Measurements from ENCODE around the gene FXYD1. TPM values are rescaled to one million over a fixed set of nuclear protein-coding genes. Genes with fewer than 3 reads are reported as not detected.
A peak's percentile ranks its signal among the peaks of the same experiment; 100 is the strongest.

The FXYD1 gene
- total RNA-seq, 1 donor, result not detected

GRCh38 chr19:35106898-35107541 lies 31.6 kb upstream of the FXYD1 start:
- DNase-seq (ENCODE audit: low read depth in 2 of 3, low spot score in 2 of 3), result no peak

DNA sequence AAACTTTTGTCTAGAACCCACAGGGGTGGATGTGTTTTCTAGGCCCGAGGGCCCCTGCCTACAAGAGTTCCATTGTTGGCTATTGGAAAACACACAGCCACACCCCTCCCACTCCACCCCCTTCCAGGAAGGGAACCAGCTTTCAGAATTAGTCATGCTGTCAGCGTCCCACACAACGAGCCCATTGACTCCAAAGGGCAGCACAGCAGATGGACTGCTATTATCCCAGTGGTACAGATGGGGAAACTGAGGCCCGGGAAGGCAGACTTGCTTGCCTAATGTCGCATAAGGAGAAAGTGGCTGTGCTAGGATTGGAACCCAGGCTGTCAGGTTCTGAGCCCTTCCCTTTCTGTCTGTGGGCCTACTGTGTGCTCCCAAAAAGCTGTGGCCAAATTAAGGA lies 31.1 kb upstream of the FXYD1 start:
- no peak for DNase-seq (ENCODE audit: low read depth in 2 of 3, low spot score in 2 of 3)

- no peak for DNase-seq (ENCODE audit: low read depth in 2 of 3, low spot score in 2 of 3)
These were observed 29.9 kb upstream of the FXYD1 start for GRCh38 chr19:35108730-35109129.

DNA sequence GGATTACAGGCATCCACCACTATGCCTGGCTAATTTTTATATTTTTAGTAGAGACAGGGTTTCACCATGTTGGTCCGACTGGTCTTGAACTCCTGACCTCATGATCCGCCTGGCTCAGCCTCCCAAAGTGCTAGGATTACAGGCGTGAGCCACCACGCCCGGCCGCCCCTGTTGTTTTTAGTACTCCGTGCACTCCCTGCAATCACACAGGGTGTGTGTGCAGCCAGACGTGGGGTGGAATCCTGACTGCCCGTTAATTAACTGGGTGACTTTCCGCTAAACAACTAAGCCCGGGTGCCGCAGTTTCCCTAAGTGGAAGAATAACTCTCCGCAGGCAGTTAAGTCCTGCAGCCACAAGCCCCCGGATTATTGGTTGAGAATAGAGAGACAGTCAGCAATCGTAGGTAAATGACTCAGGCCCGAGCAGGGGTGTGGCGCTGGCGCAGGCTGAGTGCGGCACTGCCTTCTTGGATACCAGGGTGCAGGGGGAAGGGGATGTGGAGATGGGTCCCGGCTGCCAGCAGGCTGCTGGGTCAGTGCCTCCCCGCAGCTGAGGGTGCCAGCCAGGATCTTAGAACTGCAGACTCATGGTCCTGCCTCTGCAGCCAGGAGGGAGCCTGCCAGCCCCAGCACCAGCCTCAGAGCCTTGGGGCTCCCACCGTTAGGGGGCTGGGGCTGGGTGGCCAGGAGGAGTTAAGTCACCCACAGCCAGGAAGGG lies 29.1 kb upstream of the FXYD1 start:
- DNase-seq (ENCODE audit: low read depth in 2 of 3, low spot score in 2 of 3), result peak in 2 of 3 donors; percentile 18 to 34

- no peak for DNase-seq (ENCODE audit: low read depth in 2 of 3, low spot score in 2 of 3)
These were observed 27.6 kb upstream of the FXYD1 start for GRCh38 chr19:35110974-35111373.

DNA sequence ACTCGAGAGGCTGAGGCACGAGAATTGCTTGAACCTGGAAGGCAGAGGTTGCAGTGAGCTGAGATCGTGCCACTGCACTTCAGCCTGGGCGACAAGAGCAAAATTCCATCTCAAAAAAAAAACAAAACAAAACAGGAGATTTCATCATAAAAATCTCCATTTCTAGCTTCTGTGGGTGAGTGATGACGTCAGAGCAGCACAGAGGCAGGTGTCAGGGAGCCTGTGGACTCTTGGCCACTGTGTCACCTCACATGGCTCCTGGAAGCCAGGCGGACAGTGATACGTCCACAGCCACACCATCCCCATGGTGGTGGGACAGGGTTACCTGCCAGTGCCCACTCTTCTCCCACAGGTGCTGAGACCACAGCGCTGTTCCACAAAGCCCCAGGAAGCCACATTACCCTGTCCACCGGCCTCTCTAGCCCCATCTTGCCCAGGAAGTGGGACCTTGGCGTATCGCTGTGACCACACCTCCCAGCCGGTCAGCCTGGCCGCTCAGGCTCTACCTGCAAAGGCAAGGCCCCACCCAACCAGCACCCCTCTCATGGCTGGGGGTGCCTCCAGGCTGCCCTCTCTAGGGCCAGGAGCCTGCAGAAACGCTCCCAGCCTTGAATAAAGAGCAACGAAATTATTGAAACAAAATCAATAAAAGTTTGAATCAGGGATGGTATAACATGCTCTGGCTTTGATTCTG lies 25.5 kb upstream of the FXYD1 start:
- DNase-seq (ENCODE audit: low read depth in 2 of 3, low spot score in 2 of 3), result no peak

- DNase-seq (ENCODE audit: low read depth in 2 of 3, low spot score in 2 of 3), result peak; percentile 52 to 85 (median 79)
These were observed 24.1 kb upstream of the FXYD1 start for GRCh38 chr19:35114353-35115176.

DNA sequence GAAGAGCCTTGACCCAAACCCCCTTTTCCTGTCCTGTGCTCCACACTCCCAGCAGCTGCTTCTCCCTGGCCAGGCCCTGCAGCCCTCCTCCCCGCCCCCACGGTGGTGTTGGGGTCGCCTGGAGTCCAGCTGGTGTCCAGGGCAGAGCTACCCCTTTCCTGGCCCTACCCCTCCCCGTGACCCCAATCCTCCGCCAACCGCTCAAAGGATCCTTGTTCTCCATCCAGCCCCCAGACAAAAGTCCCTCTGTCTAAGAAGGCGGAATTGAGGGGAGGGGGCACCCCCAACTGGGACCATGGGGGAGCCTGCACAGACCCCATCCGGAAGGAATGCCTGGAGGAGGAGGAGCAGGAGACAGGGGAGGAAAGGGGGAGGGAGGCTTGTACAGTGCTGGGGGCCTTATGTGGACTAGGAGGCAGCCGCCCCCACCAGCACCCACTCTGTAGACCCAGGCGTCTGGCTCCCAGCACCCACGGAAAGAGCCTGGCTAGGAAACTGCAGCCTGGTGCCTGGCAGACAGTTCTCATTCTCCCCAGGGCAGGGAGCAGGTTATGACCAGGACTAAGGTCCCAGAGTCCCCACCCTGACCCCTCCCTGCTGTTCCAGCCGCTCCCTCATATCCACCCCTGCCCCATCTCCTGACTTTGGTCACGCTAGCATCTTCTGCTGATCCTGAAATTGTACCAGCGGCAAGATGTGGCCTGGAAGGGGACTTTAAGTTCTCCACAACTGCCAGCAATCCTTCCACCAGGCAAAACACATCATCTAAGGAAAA lies 23.3 kb upstream of the FXYD1 start, which contains the start of gene FXYD3:
FXYD3 (plus strand) TSS at position 647 of the 775 bp plus-strand sequence. CDS start 3,554 bp downstream, outside the sequence.
- DNase-seq (ENCODE audit: low read depth in 2 of 3, low spot score in 2 of 3), result no peak

- DNase-seq (ENCODE audit: low read depth in 2 of 3, low spot score in 2 of 3), result no peak
These were observed 22.4 kb upstream of the FXYD1 start for GRCh38 chr19:35116072-35116801.

DNA sequence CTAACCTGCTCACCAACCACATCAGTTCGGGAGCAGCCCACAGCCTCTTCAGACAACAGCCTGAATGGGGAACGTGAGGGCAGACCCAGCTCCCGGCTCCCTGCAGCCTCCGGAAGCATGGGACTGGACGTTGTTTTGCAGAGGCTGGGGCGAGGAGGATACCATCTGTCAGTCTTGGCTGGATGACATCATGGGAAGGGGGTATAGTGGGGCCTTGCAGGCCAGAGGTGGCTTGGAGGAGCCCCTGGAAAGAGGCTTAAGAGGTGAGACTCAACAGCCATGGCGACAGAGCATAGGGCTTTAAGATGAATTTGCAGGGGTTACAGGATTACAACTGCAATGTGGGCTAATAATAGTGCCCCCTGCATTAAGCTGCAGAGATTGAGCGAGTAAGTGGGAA lies 21.5 kb upstream of the FXYD1 start:
- DNase-seq (ENCODE audit: low read depth in 2 of 3, low spot score in 2 of 3), result no peak

DNA sequence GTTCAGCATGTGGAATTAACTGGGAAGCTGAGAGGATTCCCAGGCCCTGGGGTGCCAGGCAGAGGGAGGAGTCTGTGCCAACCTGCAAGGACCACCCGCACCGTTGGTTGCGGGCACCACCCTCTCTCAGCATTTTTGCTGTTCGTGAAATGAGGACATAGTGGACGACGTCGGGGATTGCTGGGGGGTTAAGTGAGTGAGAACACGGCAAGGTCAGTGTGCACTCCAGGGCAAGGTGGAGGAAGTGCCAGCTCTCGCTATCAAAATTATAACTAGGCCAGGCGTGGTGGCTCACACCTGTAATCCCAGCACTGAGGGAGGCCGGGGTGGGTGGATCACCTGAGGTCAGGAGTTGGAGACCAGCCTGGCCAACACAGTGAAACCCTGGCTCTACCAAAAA lies 20.8 kb upstream of the FXYD1 start:
- no peak for DNase-seq (ENCODE audit: low read depth in 2 of 3, low spot score in 2 of 3)

- DNase-seq (ENCODE audit: low read depth in 2 of 3, low spot score in 2 of 3), result no peak
These were observed 20.2 kb upstream of the FXYD1 start for GRCh38 chr19:35118268-35119020.

- peak in 2 of 3 donors; percentile 73 to 79 for DNase-seq (ENCODE audit: low read depth in 2 of 3, low spot score in 2 of 3)
These were observed 19.5 kb upstream of the FXYD1 start for GRCh38 chr19:35119091-35119490.

DNA sequence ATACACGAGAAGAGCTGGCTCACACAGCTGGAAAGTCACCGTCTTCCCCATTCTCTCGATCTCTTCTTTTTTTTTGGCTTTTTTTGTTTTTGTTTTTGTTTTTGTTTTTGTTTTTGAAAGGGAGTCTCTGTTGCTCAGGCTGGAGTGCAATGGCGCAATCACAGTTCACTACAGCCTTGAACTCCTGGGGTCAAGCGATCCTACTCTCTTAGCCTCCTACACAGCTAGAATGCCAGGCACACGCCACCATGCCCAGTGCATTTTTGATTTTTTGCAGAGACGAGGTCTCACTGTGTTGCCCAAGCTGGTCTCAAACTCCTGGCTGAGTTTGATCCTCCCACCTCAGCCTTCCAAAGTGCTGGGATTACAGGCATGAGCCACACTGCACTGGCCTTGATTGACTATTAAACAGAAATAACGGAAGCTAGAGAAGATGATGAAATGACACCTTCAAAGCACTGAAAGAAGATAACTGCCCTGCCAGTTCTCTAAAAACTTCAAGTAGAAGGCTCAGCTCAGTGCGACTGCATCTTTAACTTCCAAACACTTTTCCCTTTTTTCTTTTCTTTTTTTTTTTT lies 19.0 kb upstream of the FXYD1 start:
- DNase-seq (ENCODE audit: low read depth in 2 of 3, low spot score in 2 of 3), result no peak

GRCh38 chr19:35120492-35120891 lies 18.1 kb upstream of the FXYD1 start:
- DNase-seq (ENCODE audit: low read depth in 2 of 3, low spot score in 2 of 3), result no peak

DNA sequence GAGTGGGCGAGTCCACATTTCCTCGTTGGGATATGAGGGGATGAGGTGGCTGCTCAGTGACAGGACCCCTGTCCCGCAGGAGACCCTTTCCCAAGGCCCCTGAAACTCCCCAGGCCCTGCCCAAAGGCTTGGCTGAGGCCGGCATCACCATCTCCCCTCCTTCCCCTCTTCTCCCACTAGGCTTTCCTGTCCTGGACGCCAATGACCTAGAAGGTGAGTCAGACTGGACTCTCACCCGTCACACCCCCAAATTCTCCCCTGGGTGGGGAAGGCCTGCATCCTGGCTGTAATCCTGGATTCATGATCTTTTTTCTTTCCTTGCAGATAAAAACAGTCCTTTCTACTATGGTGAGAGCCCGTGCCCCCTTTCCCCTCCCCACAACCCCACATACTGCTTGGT lies 17.7 kb upstream of the FXYD1 start:
- DNase-seq (ENCODE audit: low read depth in 2 of 3, low spot score in 2 of 3), result no peak

GRCh38 chr19:35122687-35123551 lies 15.7 kb upstream of the FXYD1 start:
- DNase-seq (ENCODE audit: low read depth in 2 of 3, low spot score in 2 of 3), result no peak

Measured in hematopoietic multipotent progenitor cell (in vitro differentiated cells).